ENCODE measurements around the gene ALOX5AP.

DNA sequence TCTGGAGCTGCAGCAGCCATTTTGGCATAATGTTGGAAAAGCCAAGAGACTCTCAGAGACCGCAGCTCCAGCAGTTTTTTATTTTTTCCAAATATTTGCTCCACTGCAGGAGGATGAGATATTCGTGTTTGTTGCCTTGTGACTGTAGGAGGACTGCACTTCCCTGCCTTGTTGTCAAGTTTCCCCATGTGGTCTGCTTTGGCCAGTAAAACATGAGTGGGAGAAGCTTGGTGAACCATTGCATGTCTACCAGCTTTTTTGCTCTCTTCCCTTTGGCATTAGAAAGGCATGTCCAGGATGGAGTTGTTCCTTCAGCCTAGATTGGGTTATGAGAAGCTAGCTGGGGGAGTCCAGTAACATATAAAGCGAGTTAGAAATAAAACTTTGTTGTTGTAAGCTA is 47.7 kb upstream of the ALOX5AP start:
- TF ChIP-seq, protein P1, sequence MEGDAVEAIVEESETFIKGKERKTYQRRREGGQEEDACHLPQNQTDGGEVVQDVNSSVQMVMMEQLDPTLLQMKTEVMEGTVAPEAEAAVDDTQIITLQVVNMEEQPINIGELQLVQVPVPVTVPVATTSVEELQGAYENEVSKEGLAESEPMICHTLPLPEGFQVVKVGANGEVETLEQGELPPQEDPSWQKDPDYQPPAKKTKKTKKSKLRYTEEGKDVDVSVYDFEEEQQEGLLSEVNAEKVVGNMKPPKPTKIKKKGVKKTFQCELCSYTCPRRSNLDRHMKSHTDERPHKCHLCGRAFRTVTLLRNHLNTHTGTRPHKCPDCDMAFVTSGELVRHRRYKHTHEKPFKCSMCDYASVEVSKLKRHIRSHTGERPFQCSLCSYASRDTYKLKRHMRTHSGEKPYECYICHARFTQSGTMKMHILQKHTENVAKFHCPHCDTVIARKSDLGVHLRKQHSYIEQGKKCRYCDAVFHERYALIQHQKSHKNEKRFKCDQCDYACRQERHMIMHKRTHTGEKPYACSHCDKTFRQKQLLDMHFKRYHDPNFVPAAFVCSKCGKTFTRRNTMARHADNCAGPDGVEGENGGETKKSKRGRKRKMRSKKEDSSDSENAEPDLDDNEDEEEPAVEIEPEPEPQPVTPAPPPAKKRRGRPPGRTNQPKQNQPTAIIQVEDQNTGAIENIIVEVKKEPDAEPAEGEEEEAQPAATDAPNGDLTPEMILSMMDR (IDR thresholded peaks at IDR 0.05; ENCODE audit: insufficient read depth, low read depth, low read length) = no peak
- no peak for TF ChIP-seq EZH2 (IDR thresholded peaks at IDR 0.05; ENCODE audit: insufficient read depth, low read length)

Measured in astrocyte (in vitro differentiated cells and primary cell).